Peyer's patch (tissue), 4 donors: ENCODE measurements around the gene FAM118B. TPM values are rescaled to one million over a fixed set of nuclear protein-coding genes. Genes with fewer than 3 reads are reported as not detected.

Experiments used
- DNase-seq, 3 donors: peaks; one replicate each; pipeline ENCODE4 v3.0.0-alpha.2; 2017 to 2019
- H3K27ac ChIP-seq, 4 donors: fragments of 200-600 bp; sonication (generic); one replicate each; pipeline ENCODE4 v1.5.1; 2016 to 2019
- H3K27me3 ChIP-seq, 2 donors: fragments of 200-600 bp; sonication (generic); one replicate each; pipeline ENCODE4 v1.5.1; 2019
- H3K36me3 ChIP-seq, 3 donors: fragments of 200-600 bp; sonication (generic); one replicate each; pipeline ENCODE4 v1.5.1; 2016 to 2019
- H3K4me1 ChIP-seq, 4 donors: fragments of 200-600 bp; sonication (generic); one replicate each; pipeline ENCODE4 v1.5.1; 2016 to 2019
- H3K4me3 ChIP-seq, 4 donors: fragments of 200-600 bp; sonication (generic); 1 replicate in 3 of 4; 2 replicates in 1 of 4; pipeline ENCODE4 v1.5.1; 2016 to 2019; ENCODE audit warnings: mild to moderate bottlenecking in 1 of 4
- H3K9me3 ChIP-seq, 4 donors: fragments of 200-600 bp; sonication (generic); one replicate each; pipeline ENCODE4 v1.5.1; 2016 to 2019; ENCODE audit warnings: mild to moderate bottlenecking in 1 of 4
- CTCF ChIP-seq, 6 experiments: fragments of 450-650 bp in 4 of 6; fragments of 200-600 bp in 2 of 6; sonication (generic) in 1 of 6; IDR thresholded peaks; one replicate each; pipeline ENCODE4 v1.5.1; 2017 to 2019; ENCODE audit warnings: antibody characterized with exemption in 6 of 6, mild to moderate bottlenecking in 3 of 6, moderate library complexity in 1 of 6
- POLR2A ChIP-seq, 2 donors: fragments of 450-650 bp; IDR thresholded peaks; one replicate each; pipeline ENCODE4 v1.5.1; 2017; ENCODE audit warnings: antibody characterized with exemption in 2 of 2, mild to moderate bottlenecking in 2 of 2, moderate library complexity in 2 of 2
- total RNA-seq, 4 donors: library from RNA; depleted of rRNA; stranded (reverse); fragments of >200 nt; gene quantifications; one replicate each; pipeline ENCODE4 v1.1.0, GENCODE V29; 2016

FAM118B gene
- total RNA-seq, 4 donors from 2014 or later, result 22.9 to 36.9 (median 29.5) TPM

- Histone ChIP-seq H3K27ac (no peak overlapping the region), H3K4me1 (peaks cover 0 to 22% (median 6%) of the 10 kb centered on the region in 4 donors), H3K4me3 (no peak overlapping the region), H3K36me3 (peaks cover 0 to 14% (median 0%) of the 10 kb centered on the region in 3 donors), H3K27me3 (no peaks in the 10 kb centered on the region), H3K9me3 (no peaks in the 10 kb centered on the region)
- DNase-seq, result no peak
- TF ChIP-seq CTCF (IDR thresholded peaks at IDR 0.05) (no peak), POLR2A (IDR thresholded peaks at IDR 0.05) (no peak)
Observed at GRCh38 chr11:126281245-126281644, 69.7 kb downstream of the FAM118B start.

- H3K4me1 ChIP-seq, result peaks cover 0 to 22% (median 6%) of the 10 kb centered on the region in 4 donors
- peaks cover 0 to 12% (median 0%) of the 10 kb centered on the region in 3 donors for H3K36me3 ChIP-seq
- peak in 1 of 3 donors; percentile 35 for DNase-seq
- H3K9me3 ChIP-seq, result no peaks in the 10 kb centered on the region
- peak overlapping the region in 3 of 4 donors; percentile 86 to 99 (median 96) for H3K27ac ChIP-seq
- no peaks in the 10 kb centered on the region for H3K27me3 ChIP-seq
- H3K4me3 ChIP-seq, result no peak overlapping the region
- TF ChIP-seq POLR2A (IDR thresholded peaks at IDR 0.05), result no peak
- TF ChIP-seq CTCF (IDR thresholded peaks at IDR 0.05), result no peak
Observed at GRCh38 chr11:126281666-126282175, 70.1 kb downstream of the FAM118B start.

GRCh38 chr11:126282361-126282735 is 70.8 kb downstream of the FAM118B start:
- H3K27ac ChIP-seq, result peak overlapping the region; percentile 86 to 99 (median 92)
- H3K9me3 ChIP-seq, result no peaks in the 10 kb centered on the region
- no peak for TF ChIP-seq POLR2A (IDR thresholded peaks at IDR 0.05)
- peak in 1 of 6 experiments; percentile 3 for TF ChIP-seq CTCF (IDR thresholded peaks at IDR 0.05)
- DNase-seq, result peak; percentile 44 to 65 (median 57)
- H3K4me3 ChIP-seq, result peak overlapping the region; percentile 66 to 89 (median 76)
- H3K36me3 ChIP-seq, result peaks cover 0 to 9% (median 0%) of the 10 kb centered on the region in 3 donors
- no peaks in the 10 kb centered on the region for H3K27me3 ChIP-seq
- peaks cover 0 to 22% (median 6%) of the 10 kb centered on the region in 4 donors for H3K4me1 ChIP-seq

GRCh38 chr11:126282736-126283591 is 71.4 kb downstream of the FAM118B start, which contains the start of gene TIRAP:
TIRAP (plus strand) TSS chr11:126283093; CDS start chr11:126290895, 7,802 bp downstream.
- Histone ChIP-seq H3K9me3 (no peaks in the 10 kb centered on the region), H3K27ac (peak within 1 kb of the TSS; percentile 86 to 99 (median 92)), H3K36me3 (peaks cover 0 to 5% (median 0%) of the 10 kb centered on the region in 3 donors), H3K27me3 (no peaks in the 10 kb centered on the region), H3K4me3 (peak within 1 kb of the TSS; percentile 66 to 89 (median 76)), H3K4me1 (peaks cover 0 to 22% (median 6%) of the 10 kb centered on the region in 4 donors)
- peak; percentile 55 to 84 (median 78) for DNase-seq
- TF ChIP-seq CTCF (IDR thresholded peaks at IDR 0.05) (peak in 3 of 6 experiments; percentile 11 to 50 (median 48)), POLR2A (IDR thresholded peaks at IDR 0.05) (peak; percentile 44 to 51)

- H3K27ac ChIP-seq, result no peak overlapping the region
- no peaks in the 10 kb centered on the region for H3K27me3 ChIP-seq
- no peak for TF ChIP-seq CTCF (IDR thresholded peaks at IDR 0.05)
- TF ChIP-seq POLR2A (IDR thresholded peaks at IDR 0.05), result no peak
- DNase-seq, result peak in 2 of 3 donors; percentile 82 to 93
- no peak overlapping the region for H3K4me3 ChIP-seq
- H3K36me3 ChIP-seq, result peaks cover 0 to 16% (median 0%) of the 10 kb centered on the region in 3 donors
- no peaks in the 10 kb centered on the region for H3K9me3 ChIP-seq
- peaks cover 0 to 22% (median 6%) of the 10 kb centered on the region in 4 donors for H3K4me1 ChIP-seq
Observed at GRCh38 chr11:126284829-126285228, 73.2 kb downstream of the FAM118B start.
